Activated gamma-delta T cell (primary cell): Measurements from ENCODE around the gene INPP5K.
"Not testable (repeated sequence)": the region's sequence is repeated elsewhere in the genome, so short reads cannot be mapped to it uniquely, and the experiment has no call there.

Experiments
- DNase-seq: peaks from one replicate; lab custom pipeline; 2025; lab: John Stamatoyannopoulos, UW

INPP5K gene

DNA sequence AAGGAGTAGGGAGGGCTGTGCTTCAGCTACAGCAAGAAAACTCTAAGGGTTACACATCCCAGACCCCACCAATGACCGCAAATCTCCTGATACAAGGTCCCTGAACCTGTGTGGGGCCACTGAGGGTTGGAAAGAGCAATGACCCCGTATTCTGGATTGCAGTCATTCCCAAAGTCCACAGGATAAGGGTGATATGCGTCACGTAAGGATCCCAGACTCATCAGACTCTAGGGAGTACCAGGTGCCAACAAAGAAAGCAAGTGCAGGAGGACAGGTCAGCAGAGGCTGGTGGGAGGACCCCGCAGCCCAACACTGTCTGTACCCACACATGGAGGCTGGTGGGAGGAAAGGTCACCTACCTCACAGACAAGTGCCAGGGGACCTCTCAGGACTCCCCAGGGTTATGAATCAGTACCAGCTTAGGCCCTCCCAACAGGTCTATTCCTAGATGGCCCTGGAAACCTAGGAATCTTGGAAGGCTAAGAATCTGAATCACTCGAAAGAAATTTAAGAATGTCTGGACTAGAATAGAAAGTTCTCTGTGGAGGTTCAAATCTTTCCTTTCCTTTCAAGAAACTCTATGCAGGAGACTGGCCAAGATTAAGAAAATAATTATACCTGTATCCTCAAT lies 30.0 kb upstream of the INPP5K start:
- no peak for DNase-seq

GRCh38 chr17:1545618-1546017 lies 29.2 kb upstream of the INPP5K start:
- no peak for DNase-seq

- DNase-seq = no peak
These were observed 25.9 kb upstream of the INPP5K start for GRCh38 chr17:1542316-1542715.

GRCh38 chr17:1541367-1541904 lies 25.0 kb upstream of the INPP5K start:
- no peak for DNase-seq

DNA sequence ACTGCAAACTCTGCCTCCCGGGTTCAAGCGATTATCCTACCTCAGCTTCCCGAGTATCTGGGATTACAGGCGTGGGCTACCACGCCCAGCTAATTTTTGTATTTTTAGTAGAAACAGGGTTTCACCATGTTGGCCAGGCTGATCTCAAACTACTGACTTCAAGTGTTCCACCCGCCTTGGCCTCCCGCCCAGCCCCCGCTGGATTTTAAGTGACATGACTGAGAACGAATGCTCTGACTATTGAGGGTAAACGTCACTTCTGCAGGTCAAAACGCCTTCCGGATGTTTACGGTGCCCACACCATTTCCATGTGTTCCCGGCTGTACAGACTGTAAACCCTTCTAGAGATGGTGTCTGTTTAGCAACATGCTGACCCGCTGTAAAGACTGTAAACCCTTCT lies 23.4 kb upstream of the INPP5K start:
- DNase-seq = no peak

DNA sequence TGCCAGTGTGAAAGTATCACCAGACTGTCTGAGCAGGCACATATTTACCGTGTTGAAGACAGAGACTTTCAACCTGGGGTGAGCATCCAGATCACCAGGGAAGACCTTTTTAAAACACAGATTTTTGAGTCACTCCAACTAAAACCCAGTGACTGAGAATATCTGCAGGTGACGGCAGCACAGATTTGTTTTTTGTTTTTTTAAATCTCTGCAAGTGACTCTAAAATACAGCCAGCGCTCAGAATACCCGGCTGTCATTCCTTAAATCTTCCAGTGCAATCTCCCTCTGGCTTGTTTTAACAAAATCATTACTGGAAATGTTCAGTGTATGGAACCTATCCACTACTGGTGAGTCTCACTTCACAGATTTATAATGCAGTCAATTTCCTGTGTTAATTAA lies 19.3 kb upstream of the INPP5K start:
- no peak for DNase-seq

DNA sequence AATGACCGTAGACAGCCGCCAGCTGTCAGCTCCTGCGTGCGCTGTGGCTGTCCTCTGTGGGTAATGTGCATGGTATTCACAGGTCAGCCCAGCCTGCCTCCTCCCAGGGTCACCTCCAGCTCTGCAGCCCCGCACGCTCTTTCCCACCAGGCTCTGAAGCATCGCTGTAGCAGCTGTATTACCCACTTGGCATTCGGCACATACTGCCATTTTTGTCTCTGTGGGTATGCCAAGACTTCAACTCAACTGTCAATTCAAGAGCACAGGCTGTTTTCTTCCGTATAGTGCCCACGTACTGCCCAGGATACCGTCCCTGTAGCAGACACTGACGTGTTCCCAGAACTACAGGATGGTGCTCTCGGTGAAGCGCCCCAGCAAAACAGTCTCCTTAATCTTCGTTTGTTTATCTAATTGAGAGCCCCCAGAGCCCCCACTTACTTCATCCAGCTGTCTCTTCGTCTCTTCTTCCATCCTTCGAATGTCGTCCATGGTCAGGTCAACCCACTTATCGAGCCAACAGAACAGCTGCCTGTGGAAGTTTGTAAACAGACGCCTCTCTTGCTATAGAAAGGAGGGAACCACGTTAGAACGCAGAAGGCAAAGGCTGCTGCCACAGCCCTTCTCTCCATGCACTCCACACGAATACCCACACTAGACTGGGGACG lies 17.4 kb upstream of the INPP5K start:
- DNase-seq = no peak

DNA sequence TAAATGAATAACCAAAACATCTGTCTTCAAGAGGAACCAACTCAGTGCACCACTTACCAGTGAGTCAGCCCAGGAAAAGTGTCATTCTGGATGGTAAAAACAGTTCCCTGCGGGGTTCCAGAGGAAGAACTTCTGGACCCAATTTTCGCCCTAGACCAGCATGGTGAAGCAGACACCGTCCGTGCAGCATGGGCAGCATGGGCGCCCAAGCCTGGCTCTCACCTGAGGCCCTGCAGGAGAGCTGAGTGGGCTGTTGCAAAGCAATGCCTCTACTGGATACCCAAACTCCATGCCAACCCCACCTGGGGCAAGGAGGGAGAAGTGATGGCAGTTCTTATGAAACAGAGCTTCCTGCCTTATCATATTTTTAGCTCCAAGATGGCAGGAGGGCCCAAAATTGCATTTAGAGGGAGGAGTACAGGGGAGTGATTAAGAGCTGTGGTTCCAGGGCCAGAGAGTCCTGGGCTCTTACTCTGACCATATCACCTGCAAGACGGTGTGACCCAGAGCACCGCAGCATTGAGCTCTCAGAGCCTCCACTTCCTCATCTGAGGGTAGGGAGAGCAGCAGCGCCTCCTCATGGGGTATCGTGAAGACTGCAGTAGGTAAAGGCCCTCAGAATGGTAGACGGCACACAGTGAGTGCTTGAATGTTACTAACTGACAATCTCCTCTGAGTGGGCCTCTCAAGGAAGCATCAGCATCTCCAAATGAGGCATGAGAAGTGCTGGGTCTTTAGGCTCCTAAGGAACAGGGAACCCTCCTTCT lies 16.6 kb upstream of the INPP5K start:
- DNase-seq = no peak

- DNase-seq = no peak
These were observed 13.5 kb upstream of the INPP5K start for GRCh38 chr17:1529863-1530262.

DNA sequence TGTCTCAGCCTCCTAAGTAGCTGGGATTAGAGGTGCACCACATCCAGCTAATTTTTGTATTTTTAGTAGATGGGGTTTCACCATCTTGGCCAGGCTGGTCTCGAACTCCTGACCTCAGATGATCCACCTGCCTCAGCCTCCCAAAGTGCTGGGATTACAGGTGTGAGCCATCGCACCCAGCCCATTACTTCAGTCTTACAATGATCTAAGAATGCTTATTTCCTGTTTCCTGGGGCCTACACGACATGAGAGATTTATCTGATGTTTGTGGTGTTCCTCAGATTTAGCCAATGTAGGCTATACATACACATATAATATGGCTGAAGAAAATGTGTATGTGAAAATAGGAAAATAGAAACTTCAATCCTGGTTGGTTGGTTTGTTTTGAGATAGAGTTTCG lies 10.5 kb upstream of the INPP5K start:
- not testable (repeated sequence) for DNase-seq

GRCh38 chr17:1522626-1523025 lies 6.2 kb upstream of the INPP5K start:
- DNase-seq = no peak

DNA sequence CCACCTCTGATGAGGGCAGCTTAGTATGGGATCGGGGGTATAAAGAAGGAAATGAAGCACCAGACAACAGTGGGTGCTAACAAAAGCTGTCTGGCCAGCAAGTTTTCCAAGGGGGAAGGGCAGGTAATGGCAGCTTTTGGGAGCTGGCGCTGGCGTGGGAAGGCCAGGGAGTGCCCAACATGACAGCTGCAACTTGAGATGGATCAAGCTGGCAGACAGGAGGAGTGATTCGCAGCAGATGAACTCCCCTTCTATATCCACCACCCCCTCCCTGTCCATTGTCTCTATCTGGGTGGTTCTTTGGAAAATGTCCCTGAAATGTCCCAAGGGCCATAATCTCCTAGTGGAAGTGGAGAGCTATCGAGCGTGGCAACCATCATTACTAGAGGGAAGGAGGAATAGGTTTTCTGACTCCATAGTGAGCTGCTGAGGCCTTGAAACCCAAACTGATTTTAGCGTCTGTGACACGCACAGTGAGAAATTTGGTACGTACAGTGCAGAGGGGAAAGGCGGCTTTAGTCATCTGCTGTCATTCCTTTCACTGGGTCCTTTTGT lies 4.8 kb upstream of the INPP5K start:
- no peak for DNase-seq

DNA sequence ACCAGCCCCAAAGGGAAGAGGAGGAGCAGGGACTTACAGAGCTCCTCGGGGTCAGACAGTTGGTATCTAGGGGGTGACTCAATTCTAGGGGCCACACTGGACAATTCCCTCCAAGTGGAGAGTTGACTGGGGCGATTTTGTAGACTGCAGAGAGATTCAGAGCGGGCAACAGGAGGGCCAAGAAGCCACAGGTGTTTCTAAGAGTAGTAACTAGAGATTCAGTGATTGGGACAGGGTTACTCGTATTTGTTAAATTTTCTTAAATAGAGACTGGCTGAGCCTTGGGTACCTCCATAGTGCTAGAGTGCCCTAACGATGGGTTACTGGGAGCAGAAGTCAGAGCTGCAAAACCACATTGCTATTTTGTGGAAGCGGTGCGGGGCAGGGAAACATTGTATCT lies 3.3 kb upstream of the INPP5K start:
- no peak for DNase-seq

- DNase-seq = no peak
These were observed 2.0 kb upstream of the INPP5K start for GRCh38 chr17:1518410-1518809.

- DNase-seq = no peak
These were observed 598 bp downstream of the INPP5K start for GRCh38 chr17:1515640-1516387.

- no peak for DNase-seq
These were observed 4.1 kb downstream of the INPP5K start for GRCh38 chr17:1512351-1512750.

DNA sequence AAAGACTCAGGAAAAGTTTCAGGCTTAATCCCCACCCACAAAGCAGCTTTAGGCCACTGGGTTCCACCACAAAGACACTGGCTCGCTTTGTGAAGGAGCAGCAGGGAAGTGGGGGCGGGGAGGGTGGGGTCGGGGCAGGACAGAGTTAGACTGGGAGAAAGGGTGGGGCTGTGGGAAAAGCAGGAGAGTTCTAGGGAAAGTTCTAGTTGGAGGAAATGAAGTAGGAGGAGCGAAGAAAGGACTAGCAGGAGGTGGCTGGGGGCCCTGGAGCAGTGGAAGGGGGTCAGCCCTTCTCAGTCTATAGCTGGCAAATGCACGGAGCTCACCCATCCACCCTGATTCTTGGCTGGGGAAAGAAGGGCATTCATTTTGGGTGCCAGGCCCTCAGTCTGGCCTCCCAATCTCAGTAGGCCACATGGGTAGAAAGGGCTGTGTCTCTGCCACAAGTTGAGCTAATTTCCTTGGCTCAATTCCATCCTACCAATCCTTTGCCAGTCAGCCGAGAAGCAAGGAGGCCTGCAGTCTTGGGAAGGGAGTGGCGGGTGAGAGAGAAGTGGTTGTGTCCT lies 4.6 kb downstream of the INPP5K start:
- no peak for DNase-seq

DNA sequence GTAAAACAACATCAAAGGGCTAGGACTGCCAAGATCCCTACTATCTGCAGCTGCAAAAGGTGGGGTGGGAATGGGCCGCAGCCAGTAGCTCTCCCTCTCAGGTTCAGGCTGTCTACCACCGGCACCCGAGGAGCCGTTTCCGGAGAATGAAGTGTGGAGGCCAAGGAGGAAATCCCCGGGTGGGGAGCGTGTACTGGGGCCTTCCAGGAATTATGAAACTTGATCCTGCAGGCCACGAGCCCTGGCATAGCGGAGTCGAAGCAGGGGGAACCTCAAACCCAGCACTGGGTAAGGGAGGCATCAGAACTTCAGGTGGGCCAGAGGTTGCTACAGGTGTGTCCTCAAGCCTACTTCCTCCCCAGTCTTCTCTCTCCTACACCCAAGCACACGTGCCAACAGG lies 5.1 kb downstream of the INPP5K start:
- DNase-seq = no peak

DNA sequence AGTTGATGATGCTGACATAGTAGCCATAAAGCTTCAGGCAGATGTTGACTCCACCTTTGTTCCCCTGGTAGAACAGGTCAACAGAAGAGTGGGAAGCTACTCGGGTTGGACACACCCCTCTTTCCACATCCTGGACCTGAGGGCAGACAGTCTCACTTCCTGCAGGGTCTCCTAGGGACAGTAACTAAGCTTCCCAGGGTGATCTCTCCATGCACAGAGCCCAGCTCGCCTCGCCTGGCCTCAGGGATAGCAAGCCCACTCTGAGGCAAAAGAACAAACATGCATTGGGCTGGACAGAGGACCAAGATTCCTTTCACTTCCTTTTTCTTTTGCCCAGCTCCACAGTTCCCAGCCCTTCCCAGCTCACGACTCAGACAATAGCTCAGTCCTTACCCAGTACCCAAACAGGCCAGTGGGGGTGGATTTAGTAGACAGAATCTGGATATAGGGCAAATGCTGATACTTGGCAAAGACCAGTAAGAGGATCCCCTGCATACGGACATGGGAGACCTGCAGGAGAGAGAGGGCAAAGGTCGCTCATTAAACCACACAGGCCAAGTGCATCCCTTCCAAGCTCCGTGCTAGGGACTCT lies 7.0 kb downstream of the INPP5K start:
- no peak for DNase-seq

- not testable (repeated sequence) for DNase-seq
These were observed 7.7 kb downstream of the INPP5K start for GRCh38 chr17:1508709-1509108.

DNA sequence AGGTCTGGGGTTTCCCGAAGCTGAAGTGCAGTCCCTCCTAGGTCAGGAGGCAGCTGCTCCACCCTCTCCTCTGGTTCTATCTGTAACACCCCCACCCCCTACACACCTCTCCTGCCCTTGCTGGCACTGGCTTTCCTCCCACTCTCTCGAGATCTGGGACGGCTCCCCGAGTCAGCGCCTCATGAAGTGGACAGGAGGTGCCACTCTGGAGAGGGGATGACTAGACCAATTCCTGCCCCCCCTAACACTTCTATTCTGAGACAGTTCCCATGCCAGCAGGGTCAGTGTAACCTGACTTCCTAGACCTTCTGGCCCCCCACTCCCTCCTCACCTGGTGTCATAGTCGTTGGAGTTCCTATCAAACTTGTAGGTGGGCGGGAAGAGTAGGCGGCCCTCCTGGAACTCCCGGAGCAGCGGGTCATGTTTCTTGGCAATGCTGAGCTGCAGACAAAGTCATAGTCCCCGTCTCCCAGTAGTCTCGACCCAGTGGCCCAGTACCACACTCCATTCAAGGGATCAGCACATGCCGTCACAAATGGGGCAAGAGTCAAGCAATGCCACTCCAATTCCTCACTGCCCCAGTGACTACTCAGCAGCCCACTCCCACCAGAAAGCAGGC lies 9.7 kb downstream of the INPP5K start:
- no peak for DNase-seq
